Erythroblast (primary cell): ENCODE measurements around the gene MAPK14.

Source experiments
- GATA1 ChIP-seq: IDR thresholded peaks from 2 replicates; pipeline ENCODE4 v1.6.1; 2011; ENCODE audit warnings: low read depth, mild to moderate bottlenecking, control low read depth, low read length, moderate library complexity
- POLR2A ChIP-seq: IDR thresholded peaks from 2 replicates; pipeline ENCODE4 v1.6.1; 2011; ENCODE audit warnings: mild to moderate bottlenecking, low read length

DNA sequence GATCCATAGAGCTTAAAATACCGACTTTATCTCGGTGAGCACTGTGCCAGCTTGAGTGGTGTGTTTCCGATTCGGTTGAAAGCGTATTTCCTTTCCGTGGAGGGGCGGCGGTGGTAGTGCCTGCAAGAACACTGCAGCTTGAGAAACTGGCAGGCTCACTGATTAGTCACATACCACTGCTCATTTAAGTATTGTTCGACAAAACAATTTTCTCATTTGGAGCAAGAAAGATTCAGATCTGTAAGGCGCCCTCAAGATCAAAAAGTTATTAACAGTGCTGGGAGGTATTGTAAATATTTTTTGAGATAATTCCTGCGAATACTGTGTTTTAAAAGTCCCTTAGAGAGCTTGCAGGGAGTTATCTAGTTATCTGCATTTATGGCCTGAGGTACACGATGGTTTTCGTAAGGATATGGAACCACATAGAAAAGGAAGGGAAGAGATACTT is 1.3 kb downstream of the MAPK14 start:
- TF ChIP-seq POLR2A (peak; percentile 54), GATA1 (no peak)
